Gastrocnemius medialis (tissue), 4 donors: Measurements from ENCODE around the gene AGBL1. TPM values are rescaled to one million over a fixed set of nuclear protein-coding genes. Genes with fewer than 3 reads are reported as not detected.

Source experiments
- ATAC-seq, 2 donors: fragments of 150-250 bp; one replicate each; pipeline ENCODE4 v1.9.1; 2016
- DNase-seq, 2 donors: peaks; one replicate each; pipeline ENCODE4 v3.0.0-alpha.2; 2019
- H3K27ac ChIP-seq, 4 donors: fragments of 200-600 bp; sonication (generic); 1 replicate in 1 of 4; 2 replicates in 3 of 4; pipeline ENCODE4 v1.5.1; 2016 to 2018; ENCODE audit warnings: mild to moderate bottlenecking in 2 of 4, moderate library complexity in 1 of 4
- H3K27me3 ChIP-seq, 3 donors: fragments of 200-600 bp; sonication (generic) in 2 of 3; 1 replicate in 1 of 3; 2 replicates in 2 of 3; pipeline versions ENCODE4 v1.5.1 to v1.6.0; 2016 to 2019; ENCODE audit warnings: mild to moderate bottlenecking in 1 of 3, moderate library complexity in 1 of 3
- H3K36me3 ChIP-seq, 2 donors: fragments of 200-600 bp; sonication (generic) in 1 of 2; one replicate each; pipeline ENCODE4 v1.5.1; 2017 to 2018
- H3K4me1 ChIP-seq, 2 donors: fragments of 200-600 bp; sonication (generic) in 1 of 2; one replicate each; pipeline ENCODE4 v1.5.1; 2016 to 2017; ENCODE audit warnings: mild to moderate bottlenecking in 2 of 2
- H3K4me3 ChIP-seq, 4 donors: fragments of 200-600 bp; sonication (generic) in 3 of 4; 1 replicate in 1 of 4; 2 replicates in 3 of 4; pipeline ENCODE4 v1.5.1; 2016 to 2019; ENCODE audit warnings: mild to moderate bottlenecking in 2 of 4
- H3K9me3 ChIP-seq, 3 donors: fragments of 200-600 bp; sonication (generic) in 2 of 3; 1 replicate in 1 of 3; 2 replicates in 2 of 3; pipeline ENCODE4 v1.5.1; 2016 to 2019
- CTCF ChIP-seq, 5 experiments: fragments of 450-650 bp in 3 of 5; fragments of 200-600 bp in 2 of 5; sonication (generic) in 2 of 5; IDR thresholded peaks in 4 of 5; conservative IDR thresholded peaks in 1 of 5; 1 replicate in 4 of 5; 2 replicates in 1 of 5; pipeline ENCODE4 v1.5.1; 2016 to 2019; ENCODE audit warnings: antibody characterized with exemption in 5 of 5, mild to moderate bottlenecking in 3 of 5, moderate library complexity in 3 of 5
- POLR2A ChIP-seq, 2 donors: fragments of 450-650 bp; IDR thresholded peaks; one replicate each; pipeline ENCODE4 v1.6.1; 2017; ENCODE audit warnings: antibody characterized with exemption in 2 of 2, mild to moderate bottlenecking in 2 of 2, moderate library complexity in 2 of 2
- in situ Hi-C, 4 donors: fragments of 200-750 bp; cut with MboI; loops; one replicate each; pipeline versions ENCODE4 v1.15.0 to v1.8.0; 2017; ENCODE audit warnings: low sequenced_read_pairs in 4 of 4
- intact Hi-C: fragments of 100-400 bp; cut with DNase I; formaldehyde crosslinking; loops from one replicate; pipeline ENCODE4 v1.15.1; 2023; ENCODE audit warnings: low total_unique reads
- total RNA-seq, 4 donors: library from RNA; depleted of rRNA; stranded (reverse); fragments of >200 nt; gene quantifications; one replicate each; pipeline versions ENCODE4 v1.1.0 to v1.2.3, GENCODE V29; 2016

Gene AGBL1
- total RNA-seq, 4 donors from 2014 or later = 3.8 to 29.7 (median 15.9) TPM

- H3K36me3 ChIP-seq = no peaks in the 10 kb centered on the region
- intact Hi-C loops (no loop called here), in situ Hi-C loops (no loop called here)
- H3K4me1 ChIP-seq = no peaks in the 10 kb centered on the region
- no peaks in the 10 kb centered on the region for H3K9me3 ChIP-seq
- no peak overlapping the region for H3K27ac ChIP-seq
- ATAC-seq (no peak), DNase-seq (no peak)
- TF ChIP-seq POLR2A (IDR thresholded peaks at IDR 0.05) (no peak), CTCF (IDR thresholded peaks at IDR 0.05 in 4 of 5, conservative IDR thresholded peaks at IDR 0.05 in 1 of 5) (no peak)
- H3K4me3 ChIP-seq = no peak overlapping the region
- no peaks in the 10 kb centered on the region for H3K27me3 ChIP-seq
These were observed 414.2 kb downstream of the AGBL1 start for GRCh38 chr15:86493884-86494283.

- no peak for TF ChIP-seq CTCF (IDR thresholded peaks at IDR 0.05 in 4 of 5, conservative IDR thresholded peaks at IDR 0.05 in 1 of 5)
- TF ChIP-seq POLR2A (IDR thresholded peaks at IDR 0.05) = no peak
- H3K9me3 ChIP-seq = no peaks in the 10 kb centered on the region
- no peaks in the 10 kb centered on the region for H3K4me1 ChIP-seq
- in situ Hi-C loops (no loop called here), intact Hi-C loops (no loop called here)
- no peak overlapping the region for H3K4me3 ChIP-seq
- no peaks in the 10 kb centered on the region for H3K27me3 ChIP-seq
- no peak for DNase-seq
- no peak overlapping the region for H3K27ac ChIP-seq
- no peaks in the 10 kb centered on the region for H3K36me3 ChIP-seq
- no peak for ATAC-seq
These were observed 414.8 kb downstream of the AGBL1 start for GRCh38 chr15:86494475-86494874.

GRCh38 chr15:86502301-86502700 is 422.6 kb downstream of the AGBL1 start:
- Histone ChIP-seq H3K4me3 (no peak overlapping the region), H3K36me3 (no peaks in the 10 kb centered on the region), H3K27me3 (no peaks in the 10 kb centered on the region), H3K9me3 (no peaks in the 10 kb centered on the region), H3K27ac (no peak overlapping the region), H3K4me1 (no peaks in the 10 kb centered on the region)
- TF ChIP-seq CTCF (IDR thresholded peaks at IDR 0.05 in 4 of 5, conservative IDR thresholded peaks at IDR 0.05 in 1 of 5) (no peak), POLR2A (IDR thresholded peaks at IDR 0.05) (no peak)
- ATAC-seq = no peak
- intact Hi-C loops (no loop called here), in situ Hi-C loops (loop anchor here in 1 of 4 donors (25.0 kb wide), 1 partner anchor 90 kb away; no protein-coding TSS in a partner anchor)
- DNase-seq = no peak

GRCh38 chr15:86505951-86506350 is 426.3 kb downstream of the AGBL1 start:
- H3K9me3 ChIP-seq = no peaks in the 10 kb centered on the region
- DNase-seq = no peak
- H3K27me3 ChIP-seq = no peaks in the 10 kb centered on the region
- in situ Hi-C loops = loop anchor here in 1 of 4 donors (25.0 kb wide), 1 partner anchor 94 kb away; no protein-coding TSS in a partner anchor
- no peak for ATAC-seq
- no peaks in the 10 kb centered on the region for H3K4me1 ChIP-seq
- no peaks in the 10 kb centered on the region for H3K36me3 ChIP-seq
- intact Hi-C loops = no loop called here
- no peak overlapping the region for H3K4me3 ChIP-seq
- H3K27ac ChIP-seq = no peak overlapping the region
- TF ChIP-seq POLR2A (IDR thresholded peaks at IDR 0.05) = no peak
- TF ChIP-seq CTCF (IDR thresholded peaks at IDR 0.05 in 4 of 5, conservative IDR thresholded peaks at IDR 0.05 in 1 of 5) = no peak

GRCh38 chr15:86506401-86506800 is 426.7 kb downstream of the AGBL1 start:
- no peaks in the 10 kb centered on the region for H3K9me3 ChIP-seq
- no peaks in the 10 kb centered on the region for H3K4me1 ChIP-seq
- H3K36me3 ChIP-seq = no peaks in the 10 kb centered on the region
- H3K27me3 ChIP-seq = no peaks in the 10 kb centered on the region
- no peak overlapping the region for H3K4me3 ChIP-seq
- ATAC-seq = no peak
- intact Hi-C loops (no loop called here), in situ Hi-C loops (loop anchor here in 1 of 4 donors (25.0 kb wide), 1 partner anchor 94 kb away; no protein-coding TSS in a partner anchor)
- no peak for DNase-seq
- H3K27ac ChIP-seq = no peak overlapping the region
- TF ChIP-seq CTCF (IDR thresholded peaks at IDR 0.05 in 4 of 5, conservative IDR thresholded peaks at IDR 0.05 in 1 of 5) (no peak), POLR2A (IDR thresholded peaks at IDR 0.05) (no peak)
